ENCODE measurements around the gene TNFRSF6B.

TNFRSF6B gene

GRCh38 chr20:63708301-63709148 is 12.1 kb downstream of the TNFRSF6B start:
- TF ChIP-seq FOXP2 (optimal IDR thresholded peaks at IDR 0.05; ENCODE audit: borderline replicate concordance, extremely low read depth, extremely low read length, insufficient read depth): no peak
- TF ChIP-seq, protein P1, sequence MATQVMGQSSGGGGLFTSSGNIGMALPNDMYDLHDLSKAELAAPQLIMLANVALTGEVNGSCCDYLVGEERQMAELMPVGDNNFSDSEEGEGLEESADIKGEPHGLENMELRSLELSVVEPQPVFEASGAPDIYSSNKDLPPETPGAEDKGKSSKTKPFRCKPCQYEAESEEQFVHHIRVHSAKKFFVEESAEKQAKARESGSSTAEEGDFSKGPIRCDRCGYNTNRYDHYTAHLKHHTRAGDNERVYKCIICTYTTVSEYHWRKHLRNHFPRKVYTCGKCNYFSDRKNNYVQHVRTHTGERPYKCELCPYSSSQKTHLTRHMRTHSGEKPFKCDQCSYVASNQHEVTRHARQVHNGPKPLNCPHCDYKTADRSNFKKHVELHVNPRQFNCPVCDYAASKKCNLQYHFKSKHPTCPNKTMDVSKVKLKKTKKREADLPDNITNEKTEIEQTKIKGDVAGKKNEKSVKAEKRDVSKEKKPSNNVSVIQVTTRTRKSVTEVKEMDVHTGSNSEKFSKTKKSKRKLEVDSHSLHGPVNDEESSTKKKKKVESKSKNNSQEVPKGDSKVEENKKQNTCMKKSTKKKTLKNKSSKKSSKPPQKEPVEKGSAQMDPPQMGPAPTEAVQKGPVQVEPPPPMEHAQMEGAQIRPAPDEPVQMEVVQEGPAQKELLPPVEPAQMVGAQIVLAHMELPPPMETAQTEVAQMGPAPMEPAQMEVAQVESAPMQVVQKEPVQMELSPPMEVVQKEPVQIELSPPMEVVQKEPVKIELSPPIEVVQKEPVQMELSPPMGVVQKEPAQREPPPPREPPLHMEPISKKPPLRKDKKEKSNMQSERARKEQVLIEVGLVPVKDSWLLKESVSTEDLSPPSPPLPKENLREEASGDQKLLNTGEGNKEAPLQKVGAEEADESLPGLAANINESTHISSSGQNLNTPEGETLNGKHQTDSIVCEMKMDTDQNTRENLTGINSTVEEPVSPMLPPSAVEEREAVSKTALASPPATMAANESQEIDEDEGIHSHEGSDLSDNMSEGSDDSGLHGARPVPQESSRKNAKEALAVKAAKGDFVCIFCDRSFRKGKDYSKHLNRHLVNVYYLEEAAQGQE (IDR thresholded peaks at IDR 0.05; ENCODE audit: insufficient read depth in 1 of 2, low read depth in 2 of 2, low read length in 2 of 2): no peak
- no peak for TF ChIP-seq SIN3A (IDR thresholded peaks at IDR 0.05; ENCODE audit: borderline replicate concordance, insufficient read depth, low read length)
- TF ChIP-seq POLR2AphosphoS5 (IDR thresholded peaks at IDR 0.05; ENCODE audit: low read depth, low read length): no peak
- TF ChIP-seq TAF1 (IDR thresholded peaks at IDR 0.05; ENCODE audit: borderline replicate concordance, insufficient read depth, low read length): no peak

GRCh38 chr20:63709149-63709527 is 12.7 kb downstream of the TNFRSF6B start:
- TF ChIP-seq TAF1 (IDR thresholded peaks at IDR 0.05; ENCODE audit: borderline replicate concordance, insufficient read depth, low read length) (no peak), POLR2AphosphoS5 (IDR thresholded peaks at IDR 0.05; ENCODE audit: low read depth, low read length) (no peak), FOXP2 (optimal IDR thresholded peaks at IDR 0.05; ENCODE audit: borderline replicate concordance, extremely low read depth, extremely low read length, insufficient read depth) (no peak), SIN3A (IDR thresholded peaks at IDR 0.05; ENCODE audit: borderline replicate concordance, insufficient read depth, low read length) (no peak)
- TF ChIP-seq, protein P1 (IDR thresholded peaks at IDR 0.05; ENCODE audit: insufficient read depth in 1 of 2, low read depth in 2 of 2, low read length in 2 of 2): no peak

DNA sequence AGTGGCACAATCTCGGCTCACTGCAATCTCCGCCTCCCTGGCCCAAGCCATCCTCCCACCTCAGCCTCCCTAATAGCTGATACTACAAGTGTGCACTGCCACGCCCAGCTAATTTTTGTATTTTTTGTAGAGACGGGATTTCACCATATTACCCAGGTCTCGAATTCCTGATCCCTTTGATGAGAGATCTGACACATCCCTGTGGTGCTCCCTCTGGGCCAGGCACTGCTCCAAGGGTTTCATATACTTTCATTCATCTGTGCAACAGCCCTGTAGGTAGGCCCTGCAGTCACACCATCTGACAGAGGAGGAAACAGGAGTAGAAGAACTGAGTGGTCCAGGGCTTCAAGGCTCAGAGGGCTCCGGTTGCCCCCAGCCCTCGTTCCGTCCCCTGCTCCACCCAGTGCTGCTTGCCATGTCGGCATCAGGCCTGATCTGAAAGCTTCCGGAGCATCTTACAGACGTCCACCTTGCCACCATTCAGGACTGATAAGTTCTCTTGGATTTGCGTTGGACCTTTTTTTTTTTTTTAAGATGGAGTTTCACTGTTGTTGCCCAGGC is 14.7 kb downstream of the TNFRSF6B start:
- TF ChIP-seq POLR2AphosphoS5 (IDR thresholded peaks at IDR 0.05; ENCODE audit: low read depth, low read length) (no peak), FOXP2 (optimal IDR thresholded peaks at IDR 0.05; ENCODE audit: borderline replicate concordance, extremely low read depth, extremely low read length, insufficient read depth) (no peak), SIN3A (IDR thresholded peaks at IDR 0.05; ENCODE audit: borderline replicate concordance, insufficient read depth, low read length) (no peak), TAF1 (IDR thresholded peaks at IDR 0.05; ENCODE audit: borderline replicate concordance, insufficient read depth, low read length) (no peak)
- TF ChIP-seq, protein P1 (IDR thresholded peaks at IDR 0.05; ENCODE audit: insufficient read depth in 1 of 2, low read depth in 2 of 2, low read length in 2 of 2): no peak

GRCh38 chr20:63712191-63712590 is 15.7 kb downstream of the TNFRSF6B start:
- TF ChIP-seq TAF1 (IDR thresholded peaks at IDR 0.05; ENCODE audit: borderline replicate concordance, insufficient read depth, low read length) (no peak), POLR2AphosphoS5 (IDR thresholded peaks at IDR 0.05; ENCODE audit: low read depth, low read length) (no peak), SIN3A (IDR thresholded peaks at IDR 0.05; ENCODE audit: borderline replicate concordance, insufficient read depth, low read length) (no peak), FOXP2 (optimal IDR thresholded peaks at IDR 0.05; ENCODE audit: borderline replicate concordance, extremely low read depth, extremely low read length, insufficient read depth) (no peak)
- TF ChIP-seq, protein P1 (IDR thresholded peaks at IDR 0.05; ENCODE audit: insufficient read depth in 1 of 2, low read depth in 2 of 2, low read length in 2 of 2): no peak

Measured in PFSK-1 (cell line).